ENCODE data around the gene GPC6. TPM values are rescaled to one million over a fixed set of nuclear protein-coding genes. Genes with fewer than 3 reads are reported as not detected.

Gene GPC6
- total and polyA plus RNA-seq, 2 experiments from 2014 or later, result 14.4 to 20.8 TPM

DNA sequence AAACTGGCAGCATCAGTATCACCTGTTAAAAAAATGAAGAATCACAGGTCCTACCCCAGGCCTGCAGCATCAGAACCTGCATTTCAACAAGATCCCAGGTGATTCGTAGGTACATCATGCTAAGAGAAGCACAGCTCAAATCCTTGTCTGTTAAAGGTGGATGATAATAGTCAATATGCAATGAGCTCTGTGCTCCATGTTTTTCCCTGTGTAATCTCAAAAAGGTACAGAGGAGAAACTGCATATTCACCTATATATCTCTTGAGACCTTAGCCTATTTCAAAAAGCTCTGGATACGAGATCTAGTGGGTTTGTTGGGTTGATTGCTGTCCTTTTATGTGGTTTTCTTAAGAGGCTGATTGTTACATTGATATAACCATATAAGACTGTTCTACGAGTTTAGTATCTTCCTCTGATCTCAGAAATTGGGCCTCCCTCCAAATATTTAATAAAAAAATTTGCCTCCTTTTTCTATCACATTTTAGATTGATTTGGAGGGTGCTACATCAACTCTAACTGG is 1104.0 kb downstream of the GPC6 start:
- peak overlapping the region; percentile 47; the same call in 1 of the 2 replicates for H2AFZ ChIP-seq
- no peaks in the 10 kb centered on the region for H3K9me3 ChIP-seq (ENCODE audit: low read depth)
- H3K4me3 ChIP-seq, result no peak overlapping the region
- H3K4me2 ChIP-seq (ENCODE audit: unreplicated experiment), result peak overlapping the region; percentile 65
- no peaks in the 10 kb centered on the region for H3K79me2 ChIP-seq (ENCODE audit: insufficient read depth)
- peaks cover 14% of the 10 kb centered on the region for H3F3A ChIP-seq (ENCODE audit: insufficient read depth)
- in situ Hi-C loops (cut with MboI), result no loop called here
- peak overlapping the region; percentile 83 for H3K27ac ChIP-seq
- no peak for TF ChIP-seq EZH2phosphoT487 (IDR thresholded peaks at IDR 0.05; ENCODE audit: insufficient read depth, low read depth)
- TF ChIP-seq EZH2 (IDR thresholded peaks at IDR 0.05; ENCODE audit: insufficient read depth, poor library complexity, severe bottlenecking), result no peak
- no peaks in the 10 kb centered on the region for H3K9me2 ChIP-seq (ENCODE audit: insufficient read depth)
- WGBS, 2 experiments (ENCODE audit: low coverage in 1 of 2, low lambda C conversion rate in 2 of 2, missing lambda C conversion rate in 2 of 2), result 87 to 88% methylated on average over 3 of the region's 3 CpGs
- no peak for DNase-seq
- H3K9ac ChIP-seq, result no peak overlapping the region
- H3K4me1 ChIP-seq (ENCODE audit: insufficient read depth), result peaks cover 16% of the 10 kb centered on the region
- no peaks in the 10 kb centered on the region for H3K27me3 ChIP-seq (replicated peaks; ENCODE audit: insufficient read depth)
- no peaks in the 10 kb centered on the region for H4K20me1 ChIP-seq (ENCODE audit: insufficient read depth)
- H3K36me3 ChIP-seq (ENCODE audit: low read depth), result no peaks in the 10 kb centered on the region

GRCh38 chr13:94331281-94331680 is 1104.7 kb downstream of the GPC6 start:
- Histone ChIP-seq H3K36me3 (ENCODE audit: low read depth) (no peaks in the 10 kb centered on the region), H3K4me1 (ENCODE audit: insufficient read depth) (peaks cover 16% of the 10 kb centered on the region), H3K9me2 (ENCODE audit: insufficient read depth) (no peaks in the 10 kb centered on the region), H3K27me3 (replicated peaks; ENCODE audit: insufficient read depth) (no peaks in the 10 kb centered on the region), H3K9me3 (ENCODE audit: low read depth) (no peaks in the 10 kb centered on the region), H4K20me1 (ENCODE audit: insufficient read depth) (no peaks in the 10 kb centered on the region), H3K4me2 (ENCODE audit: unreplicated experiment) (no peak overlapping the region), H3K9ac (no peak overlapping the region), H3K4me3 (no peak overlapping the region), H3K27ac (no peak overlapping the region), H2AFZ (no peak overlapping the region), H3F3A (ENCODE audit: insufficient read depth) (peaks cover 14% of the 10 kb centered on the region), H3K79me2 (ENCODE audit: insufficient read depth) (no peaks in the 10 kb centered on the region)
- WGBS, 2 experiments (ENCODE audit: low coverage in 1 of 2, low lambda C conversion rate in 2 of 2, missing lambda C conversion rate in 2 of 2), result 81 to 85% methylated on average over 3 of the region's 3 CpGs
- in situ Hi-C loops (cut with MboI), result no loop called here
- no peak for DNase-seq
- TF ChIP-seq EZH2 (IDR thresholded peaks at IDR 0.05; ENCODE audit: insufficient read depth, poor library complexity, severe bottlenecking), result no peak
- no peak for TF ChIP-seq EZH2phosphoT487 (IDR thresholded peaks at IDR 0.05; ENCODE audit: insufficient read depth, low read depth)

DNA sequence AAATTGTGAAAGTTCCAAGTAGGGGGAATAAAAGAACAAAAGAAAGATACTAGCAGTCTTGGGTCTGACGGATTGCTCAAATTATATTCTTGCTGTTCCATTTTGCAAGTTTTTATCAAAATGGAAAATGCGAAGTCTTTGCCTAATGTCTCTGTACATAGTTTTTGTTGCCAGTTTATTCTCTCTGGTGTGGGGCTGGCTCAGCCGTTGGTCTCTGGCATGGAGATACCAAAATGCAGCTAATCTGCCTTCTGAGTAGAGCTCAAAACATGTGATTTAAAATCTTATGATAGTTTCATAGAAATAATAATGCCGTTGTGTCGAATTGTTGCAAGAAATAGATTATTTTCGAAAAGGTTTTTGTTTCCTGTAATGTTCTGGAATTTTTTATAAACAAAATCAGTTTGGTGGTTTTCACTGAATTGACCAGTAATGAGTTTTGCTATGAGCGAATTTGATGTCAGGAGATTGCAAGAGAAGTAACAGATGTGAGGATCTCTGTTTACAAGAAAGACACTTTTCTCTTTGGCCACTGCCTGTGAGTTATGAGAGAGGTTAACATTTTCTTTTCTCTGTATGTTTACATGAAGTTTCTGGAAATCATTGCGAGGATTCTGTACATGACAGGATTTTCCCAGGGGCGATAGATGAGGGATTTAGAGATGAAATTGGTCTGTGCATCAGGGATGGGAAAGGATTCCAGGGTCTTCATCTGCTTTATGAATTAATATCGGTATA is 1105.9 kb downstream of the GPC6 start:
- Histone ChIP-seq H3K27me3 (replicated peaks; ENCODE audit: insufficient read depth) (no peaks in the 10 kb centered on the region), H3K9ac (no peak overlapping the region), H3K4me3 (no peak overlapping the region), H3K4me1 (ENCODE audit: insufficient read depth) (peaks cover 16% of the 10 kb centered on the region), H2AFZ (no peak overlapping the region), H3K79me2 (ENCODE audit: insufficient read depth) (no peaks in the 10 kb centered on the region), H3F3A (ENCODE audit: insufficient read depth) (peaks cover 14% of the 10 kb centered on the region), H3K4me2 (ENCODE audit: unreplicated experiment) (no peak overlapping the region), H3K9me3 (ENCODE audit: low read depth) (no peaks in the 10 kb centered on the region), H3K36me3 (ENCODE audit: low read depth) (no peaks in the 10 kb centered on the region), H3K27ac (no peak overlapping the region), H4K20me1 (ENCODE audit: insufficient read depth) (no peaks in the 10 kb centered on the region), H3K9me2 (ENCODE audit: insufficient read depth) (no peaks in the 10 kb centered on the region)
- no peak for DNase-seq
- in situ Hi-C loops (cut with MboI), result no loop called here
- TF ChIP-seq EZH2 (IDR thresholded peaks at IDR 0.05; ENCODE audit: insufficient read depth, poor library complexity, severe bottlenecking), result no peak
- no peak for TF ChIP-seq EZH2phosphoT487 (IDR thresholded peaks at IDR 0.05; ENCODE audit: insufficient read depth, low read depth)
- 90 to 91% methylated on average over 10 of the region's 10 CpGs for WGBS, 2 experiments (ENCODE audit: low coverage in 1 of 2, low lambda C conversion rate in 2 of 2, missing lambda C conversion rate in 2 of 2)

GRCh38 chr13:94333131-94333820 is 1106.7 kb downstream of the GPC6 start:
- Histone ChIP-seq H3K27me3 (replicated peaks; ENCODE audit: insufficient read depth) (no peaks in the 10 kb centered on the region), H3K36me3 (ENCODE audit: low read depth) (no peaks in the 10 kb centered on the region), H3F3A (ENCODE audit: insufficient read depth) (peaks cover 14% of the 10 kb centered on the region), H2AFZ (no peak overlapping the region), H3K9ac (no peak overlapping the region), H3K4me3 (no peak overlapping the region), H3K9me2 (ENCODE audit: insufficient read depth) (no peaks in the 10 kb centered on the region), H3K27ac (no peak overlapping the region), H4K20me1 (ENCODE audit: insufficient read depth) (no peaks in the 10 kb centered on the region), H3K9me3 (ENCODE audit: low read depth) (no peaks in the 10 kb centered on the region), H3K4me1 (ENCODE audit: insufficient read depth) (peaks cover 16% of the 10 kb centered on the region), H3K79me2 (ENCODE audit: insufficient read depth) (no peaks in the 10 kb centered on the region), H3K4me2 (ENCODE audit: unreplicated experiment) (no peak overlapping the region)
- no peak for DNase-seq
- in situ Hi-C loops (cut with MboI), result no loop called here
- 93 to 94% methylated on average over 4 of the region's 4 CpGs for WGBS, 2 experiments (ENCODE audit: low coverage in 1 of 2, low lambda C conversion rate in 2 of 2, missing lambda C conversion rate in 2 of 2)
- TF ChIP-seq EZH2phosphoT487 (IDR thresholded peaks at IDR 0.05; ENCODE audit: insufficient read depth, low read depth), result no peak
- no peak for TF ChIP-seq EZH2 (IDR thresholded peaks at IDR 0.05; ENCODE audit: insufficient read depth, poor library complexity, severe bottlenecking)

Measured in GM23248 (cell line).